CD4-positive, alpha-beta T cell treated with Interleukin-15 for 1 hour (primary cell): ENCODE results near the gene ASPSCR1.
"Not testable (repeated sequence)": the region's sequence is repeated elsewhere in the genome, so short reads cannot be mapped to it uniquely, and the experiment has no call there.

Experiments used
- DNase-seq: peaks from one replicate; pipeline ENCODE4 v3.0.0-alpha.2; 2020

The ASPSCR1 gene

GRCh38 chr17:82029391-82029790 is 52.0 kb downstream of the ASPSCR1 start:
- no peak for DNase-seq

GRCh38 chr17:82029990-82030469 is 52.6 kb downstream of the ASPSCR1 start:
- DNase-seq = no peak

- peak; percentile 80 for DNase-seq
These were observed 53.3 kb downstream of the ASPSCR1 start for GRCh38 chr17:82030470-82031302.

DNA sequence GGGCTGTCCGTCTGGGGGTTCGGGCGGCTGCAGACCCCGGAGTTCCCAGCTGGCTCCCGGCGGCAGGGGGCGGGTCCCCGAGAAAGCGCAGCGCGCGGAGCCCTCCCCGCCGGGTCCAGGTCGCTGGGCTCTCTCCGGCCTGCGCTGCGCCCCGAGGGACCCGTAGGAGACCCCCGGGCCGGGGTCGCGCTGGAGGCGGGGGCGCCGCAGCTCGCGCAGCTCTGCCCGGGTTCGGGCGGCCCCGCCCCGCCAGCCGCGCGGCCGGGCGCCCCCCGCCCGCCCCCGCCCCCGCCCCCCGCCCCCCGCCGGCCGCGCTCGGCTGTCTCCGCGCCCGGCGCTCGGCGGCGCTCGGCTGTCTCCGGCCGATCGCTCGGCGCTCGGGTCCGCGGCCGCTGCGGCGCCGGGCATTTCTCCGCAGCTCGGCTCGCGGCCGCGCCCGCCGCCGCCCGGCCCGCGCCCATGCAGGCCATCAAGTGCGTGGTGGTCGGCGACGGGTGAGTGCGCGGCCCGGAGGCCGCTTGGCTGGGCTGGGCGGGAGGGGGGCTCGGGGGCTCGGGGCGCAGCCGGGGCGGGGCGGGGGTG is 54.0 kb downstream of the ASPSCR1 start, which contains the start of gene RAC3:
TSS of gene RAC3 (plus strand) at position 376 of the 582 bp plus-strand sequence. CDS start at position 460, 84 bp downstream.
- DNase-seq = no peak

GRCh38 chr17:82031885-82032627 is 54.6 kb downstream of the ASPSCR1 start:
- no peak for DNase-seq

DNA sequence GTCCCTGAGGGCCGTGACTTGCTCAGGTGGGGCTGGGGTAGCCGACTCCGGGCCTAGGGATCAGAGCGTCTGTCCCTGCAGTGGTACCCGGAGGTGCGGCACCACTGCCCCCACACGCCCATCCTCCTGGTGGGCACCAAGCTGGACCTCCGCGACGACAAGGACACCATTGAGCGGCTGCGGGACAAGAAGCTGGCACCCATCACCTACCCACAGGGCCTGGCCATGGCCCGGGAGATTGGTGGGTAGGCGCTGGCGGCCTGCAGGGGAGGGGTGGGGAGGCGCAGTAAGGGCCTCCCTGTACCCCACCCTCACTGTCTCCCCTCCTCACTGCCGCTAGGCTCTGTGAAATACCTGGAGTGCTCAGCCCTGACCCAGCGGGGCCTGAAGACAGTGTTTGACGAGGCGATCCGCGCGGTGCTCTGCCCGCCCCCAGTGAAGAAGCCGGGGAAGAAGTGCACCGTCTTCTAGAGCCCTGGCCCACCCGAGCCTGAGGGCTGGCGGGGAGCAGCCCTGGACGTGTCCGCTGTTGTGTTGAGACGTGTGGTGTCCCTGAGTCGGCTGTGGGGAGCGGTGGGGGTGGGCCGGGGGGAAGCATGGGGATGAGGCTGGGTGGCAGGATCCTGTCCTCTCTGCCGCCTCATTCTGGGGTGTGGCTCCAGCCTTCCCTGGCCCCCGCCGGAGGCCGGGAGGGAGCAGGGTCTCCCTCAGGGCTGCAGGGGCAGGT is 56.1 kb downstream of the ASPSCR1 start:
- no peak for DNase-seq

DNA sequence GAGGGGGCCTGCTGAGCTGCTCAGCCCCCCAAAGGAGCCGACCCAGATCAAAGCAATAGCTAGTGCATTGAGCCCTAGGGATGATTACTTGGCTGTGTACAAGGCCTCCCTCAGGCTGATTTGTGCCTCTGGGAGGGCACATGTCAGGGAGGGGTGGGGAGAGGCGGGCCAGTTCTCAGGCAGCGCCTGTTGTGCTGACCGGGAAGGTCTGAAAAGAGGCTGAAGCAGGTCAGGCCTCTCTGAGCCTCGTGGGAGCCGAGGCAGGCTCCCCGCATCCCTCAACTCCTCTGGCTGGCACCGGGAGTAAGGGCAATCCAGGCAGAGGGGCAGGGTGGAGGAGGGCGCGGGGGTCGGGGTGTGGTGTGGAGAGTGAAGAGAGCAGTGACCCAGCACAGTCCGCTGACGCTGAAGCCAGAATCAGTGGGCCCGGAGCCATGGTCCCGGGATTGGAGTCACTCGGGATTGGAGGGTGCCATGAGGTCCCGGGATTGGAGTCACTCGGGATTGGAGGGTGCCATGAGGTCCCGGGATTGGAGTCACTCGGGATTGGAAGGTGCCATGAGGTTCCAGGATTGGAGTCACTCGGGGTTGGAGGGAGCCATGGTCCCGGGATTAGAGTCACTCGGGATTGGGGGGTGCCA is 57.1 kb downstream of the ASPSCR1 start:
- no peak for DNase-seq

GRCh38 chr17:82035488-82035887 is 58.1 kb downstream of the ASPSCR1 start:
- no peak for DNase-seq

- DNase-seq = no peak
These were observed 58.7 kb downstream of the ASPSCR1 start for GRCh38 chr17:82035956-82036633.

- no peak for DNase-seq
These were observed 59.2 kb downstream of the ASPSCR1 start for GRCh38 chr17:82036634-82037091.

DNA sequence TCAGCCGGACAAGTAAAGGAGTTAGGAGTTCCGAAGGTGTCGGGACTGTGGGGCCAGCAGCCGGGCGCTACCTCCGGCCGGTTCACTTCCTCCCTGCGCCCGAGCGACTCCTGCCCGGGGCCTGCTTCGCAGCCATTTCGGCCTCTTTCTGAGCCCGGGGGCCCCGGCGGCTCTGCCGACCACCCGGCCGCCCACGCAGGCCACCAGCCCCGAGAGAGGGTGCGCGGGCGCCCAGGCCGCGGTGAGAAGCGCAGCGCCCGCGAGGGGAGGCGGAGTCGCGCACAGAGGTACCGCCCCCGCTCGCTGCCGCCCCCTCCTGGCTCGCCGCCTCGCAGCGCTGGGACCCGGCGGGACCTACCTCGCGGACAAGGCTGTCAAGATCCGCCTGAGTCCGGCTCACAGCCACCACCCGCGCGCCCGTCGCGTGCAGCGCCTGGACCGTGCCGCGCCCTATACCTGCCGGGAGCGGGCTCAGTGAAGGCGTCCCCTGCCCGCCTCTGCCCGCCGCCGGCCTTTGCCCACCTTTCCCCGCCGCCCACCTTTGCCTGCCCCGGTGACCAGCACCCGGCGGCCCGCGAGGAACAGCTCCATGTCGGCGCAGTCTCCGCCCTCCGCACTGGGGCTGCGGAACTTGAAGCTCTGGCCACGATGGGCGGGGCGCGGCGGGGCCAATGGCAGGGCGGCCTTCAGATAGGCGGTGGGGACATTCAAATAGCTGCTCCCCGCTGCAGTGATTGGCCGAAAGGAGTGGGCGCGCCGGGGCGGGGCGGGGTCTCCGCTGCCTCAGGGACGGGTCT is 59.9 kb downstream of the ASPSCR1 start, which contains the start of gene DCXR:
TSS of gene DCXR (minus strand) at position 606 of the 797 bp plus-strand sequence. CDS start at position 591, 15 bp downstream.
- DNase-seq = peak; percentile 97

DNA sequence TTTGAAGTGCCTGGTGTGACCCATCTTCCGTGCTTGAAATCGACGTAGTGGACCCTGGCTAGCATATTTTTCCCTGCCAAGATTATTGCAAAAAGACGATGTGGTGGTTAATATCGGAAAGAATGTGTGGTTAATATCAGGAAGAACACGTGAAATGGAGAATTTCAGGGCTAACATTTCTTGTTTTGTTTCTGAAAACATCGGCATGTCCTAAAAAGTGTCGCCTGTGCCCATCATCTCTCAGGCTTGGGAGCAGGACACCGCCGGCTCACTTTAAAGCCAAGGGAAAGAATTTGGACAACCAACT is 60.4 kb downstream of the ASPSCR1 start:
- DNase-seq = no peak

DNA sequence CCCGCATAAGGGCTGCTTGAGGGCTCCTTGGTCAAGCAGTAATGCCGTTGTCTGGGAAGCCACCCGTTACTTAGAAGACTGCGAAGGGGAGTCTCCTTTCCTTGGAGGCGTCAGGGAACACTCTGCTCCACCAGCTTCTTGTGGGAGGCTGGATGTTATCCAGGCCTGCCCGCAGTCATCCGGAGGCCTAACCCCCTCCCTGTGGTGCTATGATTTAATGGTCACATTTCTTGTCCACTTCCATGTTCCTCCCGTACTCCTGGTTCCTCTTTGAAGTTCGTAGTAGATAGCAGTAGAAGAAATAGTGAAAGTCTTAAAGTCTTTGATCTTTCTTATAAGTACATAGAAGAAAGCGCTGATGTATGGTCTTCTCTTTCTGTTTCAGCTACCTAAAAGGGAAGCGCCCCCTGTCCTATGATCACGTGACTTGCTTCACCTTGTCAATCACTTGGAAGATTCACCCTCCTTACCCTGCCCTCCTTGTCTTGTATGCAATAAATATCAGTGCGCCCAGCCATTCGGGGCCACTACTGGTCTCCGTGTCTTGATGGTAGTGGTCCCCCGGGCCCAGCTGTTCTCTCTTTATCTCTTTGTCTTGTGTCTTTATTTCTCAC is 61.5 kb downstream of the ASPSCR1 start:
- DNase-seq = not testable (repeated sequence)

DNA sequence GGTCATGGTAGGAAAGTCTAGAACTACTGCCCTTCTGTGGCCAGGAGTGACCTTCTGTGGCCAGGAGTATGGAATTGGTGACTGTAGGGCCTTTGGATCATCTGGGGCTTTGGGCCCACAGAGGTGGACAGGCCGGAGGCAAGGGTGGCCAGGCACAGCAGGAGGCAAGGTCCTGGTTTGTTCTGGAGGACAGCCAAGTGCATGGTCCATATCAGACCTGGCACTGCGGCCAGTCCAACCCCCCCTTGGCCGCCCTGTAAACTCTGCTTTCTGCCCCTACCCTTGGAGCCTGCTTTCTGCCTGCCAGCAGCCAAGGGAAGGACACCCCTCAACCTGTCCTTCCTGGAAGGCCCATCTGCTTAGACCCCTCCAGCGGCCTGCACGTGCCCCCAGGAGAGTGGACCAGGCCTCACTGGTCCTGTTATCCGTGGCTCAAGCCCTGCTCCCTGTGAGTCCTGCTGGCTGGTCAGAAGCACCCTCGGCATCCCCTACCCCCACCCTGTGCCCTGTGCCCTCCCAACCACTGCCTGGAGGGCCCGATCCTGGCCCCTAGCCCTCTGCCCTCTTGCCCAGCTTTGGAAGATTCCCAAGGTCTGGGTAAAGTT is 62.4 kb downstream of the ASPSCR1 start:
- no peak for DNase-seq

DNA sequence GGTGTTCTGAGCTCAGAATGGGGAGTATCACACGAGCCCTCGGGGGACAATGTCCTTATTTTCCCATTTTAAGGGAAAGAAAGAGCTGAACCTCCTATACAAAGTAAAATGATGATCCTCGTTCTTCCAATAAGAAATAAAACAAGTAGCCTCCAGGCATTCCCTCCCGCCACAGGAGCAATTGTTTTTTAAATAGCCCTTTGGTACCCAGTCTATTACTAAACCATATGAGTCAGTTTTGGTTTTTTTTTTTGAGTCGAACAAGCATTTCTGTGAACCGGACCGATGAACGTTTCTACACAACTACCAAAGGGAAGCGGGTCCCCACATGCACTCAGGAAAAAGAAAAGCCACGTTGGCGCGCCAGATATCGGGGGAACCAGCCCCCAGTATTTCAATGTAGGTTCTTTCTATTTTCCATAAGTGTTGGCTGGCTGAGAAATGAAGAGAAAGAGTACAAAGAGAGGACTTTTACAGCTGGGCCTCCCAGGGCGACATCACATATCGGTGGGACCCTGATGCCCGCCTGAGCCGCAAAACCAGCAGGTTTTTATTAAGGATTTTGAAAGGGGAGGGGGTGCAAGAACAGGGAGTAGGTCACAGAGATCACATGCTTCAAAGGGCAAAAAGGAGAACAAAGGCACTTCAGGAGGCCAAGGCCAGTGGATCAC is 63.9 kb downstream of the ASPSCR1 start:
- DNase-seq = no peak

DNA sequence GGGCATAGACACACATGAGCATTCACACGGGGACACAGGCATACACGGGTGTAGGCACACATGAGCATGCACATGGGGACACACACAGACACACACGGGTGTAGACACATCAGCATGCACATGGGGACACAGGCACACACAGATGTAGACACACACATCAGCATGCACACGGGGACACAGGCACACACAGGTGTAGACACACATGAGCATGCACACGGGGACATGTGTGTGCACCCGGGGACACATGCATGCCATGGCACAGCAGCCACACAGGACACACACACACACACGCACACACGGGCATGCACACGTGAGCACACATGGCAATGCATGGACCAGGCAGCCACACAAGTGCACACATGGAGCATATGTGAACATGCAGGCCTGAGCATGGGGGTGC is 65.2 kb downstream of the ASPSCR1 start:
- no peak for DNase-seq

DNA sequence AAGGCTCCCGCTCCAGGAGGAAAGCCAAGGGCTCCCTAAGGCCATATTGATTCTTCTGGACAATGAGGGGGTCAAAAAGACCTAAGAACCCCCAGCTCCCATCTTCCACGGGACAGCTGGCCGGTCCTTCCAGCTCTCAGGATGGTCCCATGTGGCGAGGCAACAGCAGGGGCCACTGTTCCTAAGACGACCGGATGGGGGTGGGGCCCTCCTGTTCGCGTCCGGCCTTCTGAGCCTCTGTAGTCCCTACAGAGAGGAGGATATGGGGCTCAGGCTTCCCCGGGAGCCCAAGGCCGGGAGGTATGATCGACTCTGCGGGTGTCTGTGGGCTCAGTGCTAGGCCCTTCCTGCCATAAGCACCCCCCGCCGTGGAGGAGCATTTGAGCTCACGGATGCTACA is 66.1 kb downstream of the ASPSCR1 start:
- no peak for DNase-seq

DNA sequence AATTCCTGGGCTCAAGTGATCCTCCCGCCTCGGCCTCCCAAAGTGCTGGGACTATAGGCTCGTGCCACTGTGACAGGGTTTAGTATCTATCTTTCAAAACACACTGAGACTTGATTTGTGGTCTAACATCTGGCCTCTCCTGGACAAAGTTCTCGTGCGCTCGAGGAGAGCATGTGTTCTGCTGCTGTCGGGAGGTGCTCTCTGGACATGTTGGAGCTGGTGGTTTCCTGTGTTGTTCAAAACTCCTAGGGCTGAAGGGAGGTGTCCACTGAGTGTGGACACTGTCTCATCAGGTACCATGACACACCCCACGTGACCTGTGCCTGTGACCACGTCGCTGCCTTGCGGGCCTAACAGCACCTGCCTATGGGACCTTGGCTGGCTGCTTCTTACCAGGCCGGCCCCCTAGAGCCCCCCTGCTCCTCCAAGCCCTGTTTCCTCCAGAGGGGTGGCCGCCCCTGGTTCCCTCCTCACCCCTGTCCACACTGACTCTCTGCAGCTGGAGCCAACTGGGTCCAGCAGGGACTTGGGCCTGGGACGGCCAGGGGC is 68.6 kb downstream of the ASPSCR1 start:
- DNase-seq = no peak

DNA sequence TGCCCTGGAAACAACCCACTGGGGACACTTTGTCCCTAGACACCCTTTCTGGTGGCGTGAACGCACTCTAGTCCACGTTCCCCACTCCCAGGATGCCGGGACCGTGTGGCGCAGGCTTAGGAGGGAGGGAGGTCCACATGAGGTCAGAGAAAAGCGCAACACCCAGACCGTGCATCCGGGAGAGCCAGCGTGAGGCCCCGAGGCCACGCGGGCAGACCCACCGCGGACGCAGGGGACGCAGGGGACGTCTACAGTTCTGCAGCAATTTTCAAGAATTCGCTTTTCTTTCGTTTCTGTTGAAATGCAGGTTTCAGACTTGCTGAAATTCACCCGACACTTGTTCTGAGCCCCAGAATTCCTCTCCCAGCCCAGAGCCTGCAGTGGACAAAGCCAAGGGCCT is 69.5 kb downstream of the ASPSCR1 start:
- no peak for DNase-seq
